Natural killer cell treated with Interleukin-12 subunit alpha and Interleukin-12 subunit beta and Interleukin-15 and Interleukin-18, amount 100 ng/mL, for 72 hours (primary cell): ENCODE results near the gene GNAO1. TPM values are rescaled to one million over a fixed set of nuclear protein-coding genes. Genes with fewer than 3 reads are reported as not detected.
A peak's percentile ranks its signal among the peaks of the same experiment; 100 is the strongest.

ENCODE experiments used
- ATAC-seq, 2 donors: fragments of 150-1000 bp; cut with Tn5 transposase in 1 of 2; sonication (Bioruptor Pico), chemical (Tn5 transposase) in 1 of 2; 2 replicates each; pipeline ENCODE4 v1.10.0; 2021
- DNase-seq: peaks from one replicate; pipeline ENCODE4 v3.0.0; 2022; ENCODE audit warnings: low spot score
- H3K27ac Mint-ChIP-seq, 2 donors: 1 replicate in 1 of 2; 2 replicates in 1 of 2; pipeline ENCODE4 v1.8.0; 2022; ENCODE audit warnings: mixed read lengths in 2 of 2, mild to moderate bottlenecking in 1 of 2, moderate library complexity in 1 of 2
- H3K27me3 Mint-ChIP-seq, 2 donors: 1 replicate in 1 of 2; 2 replicates in 1 of 2; pipeline ENCODE4 v1.8.0; 2022; ENCODE audit warnings: mixed read lengths in 2 of 2
- H3K36me3 Mint-ChIP-seq: one replicate; pipeline ENCODE4 v1.8.0; 2022; ENCODE audit warnings: mixed read lengths
- H3K4me1 Mint-ChIP-seq, 2 donors: 1 replicate in 1 of 2; 2 replicates in 1 of 2; pipeline ENCODE4 v1.8.0; 2022; ENCODE audit warnings: low read depth in 2 of 2, mixed read lengths in 2 of 2, mild to moderate bottlenecking in 1 of 2
- H3K4me3 Mint-ChIP-seq: one replicate; pipeline ENCODE4 v1.8.0; 2022; ENCODE audit warnings: mixed read lengths
- H3K9me3 Mint-ChIP-seq: 2 replicates; pipeline ENCODE4 v1.8.0; 2022; ENCODE audit warnings: mixed read lengths
- total RNA-seq, 2 donors: library from RNA; stranded (reverse); gene quantifications; one replicate each; pipeline ENCODE4 v1.2.3, GENCODE V29; 2022

Gene GNAO1
- total RNA-seq, 2 donors from 2014 or later, result 1.6 TPM; not detected in 1

DNA sequence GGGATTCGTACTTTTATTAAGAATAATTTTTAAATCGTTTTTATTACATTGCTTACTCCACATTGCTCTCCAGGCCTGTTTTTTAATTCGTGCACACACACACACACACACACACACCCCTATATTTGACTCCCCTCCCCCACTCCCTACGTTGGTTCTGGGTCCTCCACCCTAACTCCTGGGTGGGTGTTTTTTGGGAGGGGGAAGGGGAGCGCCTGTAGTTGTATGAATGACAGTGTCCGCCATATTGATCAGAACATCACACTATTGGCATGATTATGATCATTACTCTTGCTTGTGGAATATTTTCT is 1.3 kb downstream of the GNAO1 start:
- H3K4me1 Mint-ChIP-seq, result peaks cover 15 to 18% of the 10 kb centered on the region in 2 donors
- H3K9me3 Mint-ChIP-seq, result no peaks in the 10 kb centered on the region
- H3K36me3 Mint-ChIP-seq, result no peaks in the 10 kb centered on the region
- DNase-seq (no peak), ATAC-seq (no peak)
- no peak overlapping the region for H3K27ac Mint-ChIP-seq
- peaks cover 36 to 56% of the 10 kb centered on the region in 2 donors for H3K27me3 Mint-ChIP-seq
- peak overlapping the region; percentile 36 for H3K4me3 Mint-ChIP-seq

GRCh38 chr16:56192986-56193945 is 2.0 kb downstream of the GNAO1 start:
- Mint-ChIP-seq H3K27ac (no peak overlapping the region), H3K4me1 (peaks cover 15 to 24% of the 10 kb centered on the region in 2 donors), H3K27me3 (peaks cover 39 to 56% of the 10 kb centered on the region in 2 donors), H3K9me3 (no peaks in the 10 kb centered on the region), H3K4me3 (peak overlapping the region; percentile 45), H3K36me3 (no peaks in the 10 kb centered on the region)
- ATAC-seq (no peak), DNase-seq (no peak)

DNA sequence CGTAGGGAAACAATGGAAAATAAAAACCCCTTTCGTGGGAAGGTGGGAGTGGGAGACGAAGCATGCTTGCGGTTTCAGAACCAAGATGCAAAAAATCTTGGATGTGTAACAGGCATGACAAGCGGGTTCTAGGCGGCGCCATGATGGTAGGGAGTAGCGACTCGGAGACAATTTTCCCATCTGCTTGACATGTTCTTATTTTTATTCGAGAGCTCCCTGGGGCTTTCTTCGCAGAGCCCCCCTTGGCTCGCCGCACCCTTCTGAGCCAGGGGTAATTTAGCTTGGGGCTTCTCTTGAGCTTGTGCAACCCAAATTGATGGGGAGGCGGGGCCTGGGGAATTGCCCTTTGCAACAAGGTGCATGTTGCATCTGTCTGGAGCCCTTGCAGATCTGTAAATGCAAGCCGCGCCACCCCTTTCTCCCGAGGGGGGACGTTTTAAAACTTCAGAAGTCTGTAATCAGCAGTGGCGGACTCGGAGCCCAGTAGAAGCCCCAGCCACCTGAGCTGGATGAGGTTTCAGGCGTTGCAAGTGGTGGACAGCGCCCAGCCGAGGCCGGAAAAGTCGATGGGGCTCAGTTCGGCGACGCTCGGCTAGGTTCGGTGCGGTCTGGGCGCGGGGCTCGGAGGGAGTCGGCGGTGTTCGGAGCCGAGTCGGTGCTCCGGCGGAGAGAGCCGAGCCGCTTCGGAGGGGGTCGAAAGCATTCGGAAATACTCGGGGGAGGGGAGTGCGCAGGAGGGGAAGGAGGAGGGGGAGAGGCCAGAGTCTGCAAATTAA is 2.9 kb downstream of the GNAO1 start:
- Mint-ChIP-seq H3K9me3 (no peaks in the 10 kb centered on the region), H3K4me1 (peaks cover 15 to 33% of the 10 kb centered on the region in 2 donors), H3K27ac (no peak overlapping the region), H3K27me3 (peaks cover 35 to 50% of the 10 kb centered on the region in 2 donors), H3K36me3 (no peaks in the 10 kb centered on the region), H3K4me3 (peak overlapping the region; percentile 45)
- DNase-seq, result no peak
- ATAC-seq, result peak; percentile 56 to 64

- ATAC-seq, result no peak
- Mint-ChIP-seq H3K9me3 (no peaks in the 10 kb centered on the region), H3K27ac (no peak overlapping the region), H3K36me3 (no peaks in the 10 kb centered on the region), H3K27me3 (peaks cover 29 to 46% of the 10 kb centered on the region in 2 donors), H3K4me1 (peaks cover 15 to 37% of the 10 kb centered on the region in 2 donors), H3K4me3 (no peak overlapping the region)
- DNase-seq, result no peak
Observed at GRCh38 chr16:56195151-56195550, 3.9 kb downstream of the GNAO1 start.

- no peak overlapping the region for H3K27ac Mint-ChIP-seq
- ATAC-seq (no peak), DNase-seq (no peak)
- peaks cover 27 to 46% of the 10 kb centered on the region in 2 donors for H3K27me3 Mint-ChIP-seq
- no peak overlapping the region for H3K4me3 Mint-ChIP-seq
- peaks cover 15 to 37% of the 10 kb centered on the region in 2 donors for H3K4me1 Mint-ChIP-seq
- H3K9me3 Mint-ChIP-seq, result no peaks in the 10 kb centered on the region
- H3K36me3 Mint-ChIP-seq, result no peaks in the 10 kb centered on the region
Observed at GRCh38 chr16:56196381-56196780, 5.1 kb downstream of the GNAO1 start.

GRCh38 chr16:56197192-56197992 is 6.1 kb downstream of the GNAO1 start:
- no peaks in the 10 kb centered on the region for H3K9me3 Mint-ChIP-seq
- peaks cover 27 to 46% of the 10 kb centered on the region in 2 donors for H3K27me3 Mint-ChIP-seq
- no peaks in the 10 kb centered on the region for H3K36me3 Mint-ChIP-seq
- H3K4me3 Mint-ChIP-seq, result no peak overlapping the region
- ATAC-seq, result no peak
- peaks cover 15 to 37% of the 10 kb centered on the region in 2 donors for H3K4me1 Mint-ChIP-seq
- no peak overlapping the region for H3K27ac Mint-ChIP-seq
- no peak for DNase-seq

DNA sequence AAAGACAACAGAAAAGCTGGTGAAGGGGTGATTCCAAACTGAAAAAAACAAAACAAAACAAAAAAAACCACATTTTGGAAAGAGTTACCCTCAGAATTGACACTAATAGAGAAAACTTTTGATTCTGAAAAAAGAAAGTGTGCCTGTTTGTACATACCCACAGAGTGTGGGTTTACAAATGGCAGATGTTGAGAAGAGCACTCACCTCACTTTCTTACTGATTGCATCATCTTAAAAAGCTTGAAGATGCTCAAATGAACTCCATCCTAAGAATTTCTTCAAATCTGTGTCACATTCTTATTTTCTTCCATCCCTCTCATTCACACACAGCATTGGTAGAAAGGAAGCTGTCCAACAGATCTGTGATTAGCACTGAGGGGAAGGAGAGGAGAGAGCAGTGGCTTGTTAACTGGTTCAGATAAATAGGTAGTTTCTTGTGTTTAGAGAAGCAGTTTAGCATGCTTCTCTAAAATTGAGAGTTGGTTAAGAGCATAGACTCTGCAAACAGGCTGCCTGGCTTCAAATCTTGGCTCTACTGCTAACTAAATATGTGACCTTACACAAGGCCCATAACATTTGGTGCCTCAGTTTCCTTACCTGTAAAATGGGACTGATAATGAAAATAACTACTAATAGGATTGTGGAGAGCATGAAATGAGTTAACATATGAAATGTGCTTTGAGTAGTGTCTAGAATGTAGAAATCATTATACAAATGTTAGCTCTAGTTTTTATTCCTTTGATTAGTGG is 6.9 kb downstream of the GNAO1 start:
- peaks cover 10 to 31% of the 10 kb centered on the region in 2 donors for H3K4me1 Mint-ChIP-seq
- peaks cover 22 to 38% of the 10 kb centered on the region in 2 donors for H3K27me3 Mint-ChIP-seq
- no peak overlapping the region for H3K27ac Mint-ChIP-seq
- DNase-seq, result no peak
- H3K4me3 Mint-ChIP-seq, result peak overlapping the region; percentile 10
- H3K9me3 Mint-ChIP-seq, result no peaks in the 10 kb centered on the region
- peak in 1 of 2 donors; percentile 54 for ATAC-seq
- H3K36me3 Mint-ChIP-seq, result no peaks in the 10 kb centered on the region

- H3K9me3 Mint-ChIP-seq, result no peaks in the 10 kb centered on the region
- no peaks in the 10 kb centered on the region for H3K36me3 Mint-ChIP-seq
- peaks cover 6 to 25% of the 10 kb centered on the region in 2 donors for H3K4me1 Mint-ChIP-seq
- DNase-seq (no peak), ATAC-seq (no peak)
- H3K4me3 Mint-ChIP-seq, result peak overlapping the region; percentile 31
- H3K27me3 Mint-ChIP-seq, result peaks cover 17 to 33% of the 10 kb centered on the region in 2 donors
- no peak overlapping the region for H3K27ac Mint-ChIP-seq
Observed at GRCh38 chr16:56198755-56199114, 7.4 kb downstream of the GNAO1 start.

DNA sequence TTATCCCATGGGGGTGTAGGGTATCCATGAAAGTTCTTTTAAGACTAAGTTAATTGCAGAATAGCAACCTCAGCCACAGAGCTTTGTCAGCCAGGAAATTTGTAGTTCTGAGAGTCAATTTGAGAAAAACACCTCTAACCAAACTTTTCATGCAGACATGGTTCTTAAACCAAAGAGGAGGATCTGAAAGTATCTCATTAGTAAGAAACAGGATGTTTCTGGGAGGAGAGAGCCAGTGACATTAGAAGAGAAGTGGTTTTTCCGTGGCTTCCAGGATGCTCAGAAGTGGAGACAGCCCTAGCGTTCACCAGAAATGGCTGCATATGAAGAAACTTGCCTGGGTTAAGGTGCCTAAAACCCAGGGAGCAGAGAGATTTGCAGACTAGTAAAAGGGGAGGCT is 7.9 kb downstream of the GNAO1 start:
- Mint-ChIP-seq H3K36me3 (no peaks in the 10 kb centered on the region), H3K27me3 (peaks cover 14 to 29% of the 10 kb centered on the region in 2 donors), H3K4me1 (peaks cover 3 to 24% of the 10 kb centered on the region in 2 donors), H3K27ac (no peak overlapping the region), H3K4me3 (peak overlapping the region; percentile 31), H3K9me3 (no peaks in the 10 kb centered on the region)
- ATAC-seq (peak; percentile 63 to 78), DNase-seq (no peak)

DNA sequence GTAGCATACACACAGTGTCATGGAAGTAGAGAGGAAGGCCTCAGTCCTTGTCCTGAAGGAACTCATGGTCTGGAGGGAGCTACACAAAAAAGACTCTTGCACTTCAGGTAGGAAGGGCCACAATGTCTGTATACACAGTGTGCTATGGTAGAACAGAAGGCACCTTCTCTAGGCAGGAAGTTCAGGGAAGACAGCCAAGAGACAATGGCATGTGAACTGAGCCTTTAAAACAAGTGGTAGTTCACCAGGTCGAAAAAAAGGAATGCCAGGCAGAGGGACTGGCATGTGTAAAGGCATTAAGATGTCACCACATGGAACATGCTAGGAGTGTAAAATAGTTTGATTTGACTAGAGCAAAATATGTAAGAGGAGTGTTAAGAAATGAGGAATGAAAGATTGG is 9.7 kb downstream of the GNAO1 start:
- Mint-ChIP-seq H3K27me3 (peaks cover 15 to 22% of the 10 kb centered on the region in 2 donors), H3K4me1 (peaks cover 0 to 24% of the 10 kb centered on the region in 2 donors), H3K36me3 (no peaks in the 10 kb centered on the region), H3K4me3 (no peak overlapping the region), H3K27ac (no peak overlapping the region), H3K9me3 (no peaks in the 10 kb centered on the region)
- no peak for ATAC-seq
- no peak for DNase-seq

DNA sequence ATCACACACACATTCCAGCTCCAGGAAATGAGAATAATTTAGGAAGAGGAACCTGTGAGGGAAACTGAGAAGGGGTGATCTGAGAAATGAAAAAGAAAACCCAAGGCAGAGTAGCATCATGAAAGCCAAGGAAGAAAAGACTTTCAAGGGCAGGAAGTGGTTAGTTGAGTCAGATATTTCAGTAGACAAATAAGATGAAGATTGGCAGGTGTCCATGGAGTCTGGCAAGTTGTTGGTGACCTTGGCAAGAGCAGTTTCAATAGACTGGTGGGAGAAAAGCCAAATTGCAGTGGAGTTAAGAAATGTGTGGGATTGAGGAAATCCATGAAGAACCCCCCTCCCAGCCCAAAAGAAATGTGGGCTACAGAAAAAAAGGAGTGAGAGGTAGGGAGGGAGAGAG is 10.7 kb downstream of the GNAO1 start:
- no peak for DNase-seq
- Mint-ChIP-seq H3K36me3 (no peaks in the 10 kb centered on the region), H3K4me3 (no peak overlapping the region), H3K27me3 (peaks cover 12% of the 10 kb centered on the region in 2 donors), H3K27ac (no peak overlapping the region), H3K4me1 (peaks cover 0 to 24% of the 10 kb centered on the region in 2 donors), H3K9me3 (no peaks in the 10 kb centered on the region)
- peak in 1 of 2 donors; percentile 59 for ATAC-seq

DNA sequence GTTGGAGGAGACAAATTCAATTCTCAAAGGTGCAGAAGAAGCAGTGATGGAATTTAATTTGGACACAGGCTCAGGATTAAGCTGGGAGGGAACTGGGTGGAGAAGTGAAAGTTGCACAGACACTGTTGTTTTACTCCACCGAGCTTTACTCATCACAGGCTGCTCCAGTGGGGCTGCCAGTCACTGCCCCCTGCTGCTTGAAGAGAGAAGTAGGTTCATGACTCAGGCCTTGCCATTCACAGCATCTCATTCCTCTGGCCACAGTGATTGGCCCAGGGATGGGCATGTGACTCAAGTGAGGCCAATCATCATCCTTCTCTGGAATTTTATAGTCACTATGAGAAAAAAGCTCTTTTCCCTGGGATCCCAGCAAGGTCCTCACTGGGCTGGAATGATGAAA is 11.8 kb downstream of the GNAO1 start:
- Mint-ChIP-seq H3K36me3 (no peaks in the 10 kb centered on the region), H3K4me3 (no peak overlapping the region), H3K4me1 (peaks cover 0 to 14% of the 10 kb centered on the region in 2 donors), H3K27ac (no peak overlapping the region), H3K27me3 (peaks cover 4 to 8% of the 10 kb centered on the region in 2 donors), H3K9me3 (no peaks in the 10 kb centered on the region)
- DNase-seq (no peak), ATAC-seq (peak; percentile 74 to 82)

GRCh38 chr16:56204816-56205215 is 13.5 kb downstream of the GNAO1 start:
- H3K27me3 Mint-ChIP-seq, result peaks cover 14 to 22% of the 10 kb centered on the region in 2 donors
- no peaks in the 10 kb centered on the region for H3K9me3 Mint-ChIP-seq
- no peak overlapping the region for H3K4me3 Mint-ChIP-seq
- no peak for DNase-seq
- H3K4me1 Mint-ChIP-seq, result no peaks in the 10 kb centered on the region
- H3K27ac Mint-ChIP-seq, result no peak overlapping the region
- no peak for ATAC-seq
- H3K36me3 Mint-ChIP-seq, result no peaks in the 10 kb centered on the region
